DMS53 treated with DMSO at 0.1 percent for 48 hours (cell line): ENCODE measurements around the gene COL1A1.

Source experiments
- DNase-seq: peaks from one replicate; lab custom pipeline; 2025; ENCODE audit not compliant: unreplicated experiment; lab: John Stamatoyannopoulos, UW

COL1A1 gene

GRCh38 chr17:50187751-50188530 lies 13.5 kb downstream of the COL1A1 start:
- no peak for DNase-seq

- DNase-seq: no peak
Measured at GRCh38 chr17:50187394-50187725, 14.1 kb downstream of the COL1A1 start.

GRCh38 chr17:50186661-50187393 lies 14.6 kb downstream of the COL1A1 start:
- DNase-seq: no peak

- DNase-seq: no peak
Measured at GRCh38 chr17:50185631-50186471, 15.6 kb downstream of the COL1A1 start.

GRCh38 chr17:50184611-50185398 lies 16.6 kb downstream of the COL1A1 start:
- no peak for DNase-seq

GRCh38 chr17:50184064-50184463 lies 17.4 kb downstream of the COL1A1 start:
- DNase-seq: no peak

- no peak for DNase-seq
Measured at GRCh38 chr17:50183421-50183994, 17.9 kb downstream of the COL1A1 start.

GRCh38 chr17:50182783-50183420 lies 18.5 kb downstream of the COL1A1 start:
- DNase-seq: no peak

GRCh38 chr17:50181591-50182560 lies 19.6 kb downstream of the COL1A1 start:
- DNase-seq: no peak

GRCh38 chr17:50181144-50181543 lies 20.3 kb downstream of the COL1A1 start:
- no peak for DNase-seq

GRCh38 chr17:50180620-50181019 lies 20.8 kb downstream of the COL1A1 start:
- no peak for DNase-seq

- no peak for DNase-seq
Measured at GRCh38 chr17:50180111-50180510, 21.3 kb downstream of the COL1A1 start.

GRCh38 chr17:50177983-50178834 lies 23.2 kb downstream of the COL1A1 start:
- peak; percentile 83 for DNase-seq

- DNase-seq: no peak
Measured at GRCh38 chr17:50177476-50177875, 24.0 kb downstream of the COL1A1 start.

- no peak for DNase-seq
Measured at GRCh38 chr17:50176559-50177357, 24.7 kb downstream of the COL1A1 start.

- DNase-seq: no peak
Measured at GRCh38 chr17:50175035-50175807, 26.2 kb downstream of the COL1A1 start.
